Neural cell (in vitro differentiated cells): ENCODE data around the gene CRKL. TPM values are rescaled to one million over a fixed set of nuclear protein-coding genes. Genes with fewer than 3 reads are reported as not detected.

Experiments used
- H2AFZ ChIP-seq: fragments of 200-600, 300-800 bp; sonication (generic), shearing (Covaris generic); 2 replicates; pipeline ENCODE4 v1.6.0; 2014; ENCODE audit warnings: low read depth, mild to moderate bottlenecking, antibody characterized with exemption, low read length, moderate library complexity
- H3F3A ChIP-seq: fragments of 200-600 bp; shearing (Covaris generic); 2 replicates; pipeline ENCODE4 v1.6.1; 2016; ENCODE audit warnings: mild to moderate bottlenecking, moderate library complexity, mixed read lengths, antibody characterized with exemption, low read length; ENCODE audit not compliant: insufficient read depth, poor library complexity, severe bottlenecking
- H3K27ac ChIP-seq: fragments of 200-600, 300-800 bp; sonication (generic), shearing (Covaris generic); 2 replicates; pipeline ENCODE4 v1.5.1; 2014; ENCODE audit warnings: mild to moderate bottlenecking, low read length, moderate library complexity
- H3K27me3 ChIP-seq: fragments of 300-800, 200-600 bp; sonication (generic), shearing (Covaris generic); 2 replicates; pipeline ENCODE4 v1.6.0; 2014; ENCODE audit warnings: mild to moderate bottlenecking, low read depth, low read length, moderate library complexity; ENCODE audit not compliant: insufficient read depth
- H3K36me3 ChIP-seq: fragments of 300-800, 200-600 bp; sonication (generic), shearing (Covaris generic); 2 replicates; pipeline ENCODE4 v1.5.1; 2014; ENCODE audit warnings: mild to moderate bottlenecking, antibody characterized with exemption, low read length, moderate library complexity; ENCODE audit not compliant: insufficient read depth
- H3K4me2 ChIP-seq: fragments of 300-800, 200-600 bp; sonication (generic), shearing (Covaris generic); 2 replicates; pipeline ENCODE4 v1.6.0; 2014; ENCODE audit warnings: mild to moderate bottlenecking, low read length
- H3K4me3 ChIP-seq: fragments of 300-800, 200-600 bp; sonication (generic), shearing (Covaris generic); 2 replicates; pipeline ENCODE4 v1.5.1; 2014; ENCODE audit warnings: mild to moderate bottlenecking, low read length, moderate library complexity
- H3K79me2 ChIP-seq: fragments of 200-600 bp; shearing (Covaris generic); replicated peaks from 2 replicates; pipeline ENCODE4 v1.6.0; 2014; ENCODE audit warnings: mild to moderate bottlenecking, low read length, moderate library complexity; ENCODE audit not compliant: insufficient read depth
- H3K9ac ChIP-seq: fragments of 300-800, 200-600 bp; sonication (generic), shearing (Covaris generic); 2 replicates; pipeline ENCODE4 v1.6.1; 2016; ENCODE audit warnings: mild to moderate bottlenecking, low read length, mixed read lengths
- H3K9me2 ChIP-seq: fragments of 200-600 bp; shearing (Covaris generic); 2 replicates; pipeline ENCODE4 v1.6.1; 2016; ENCODE audit warnings: mild to moderate bottlenecking, low read length, mixed read lengths; ENCODE audit not compliant: insufficient read depth
- H3K9me3 ChIP-seq: fragments of 200-600, 300-800 bp; sonication (generic), shearing (Covaris generic); 2 replicates; pipeline ENCODE4 v1.6.1; 2016; ENCODE audit warnings: mild to moderate bottlenecking, mixed run types, low read length, moderate library complexity, mixed read lengths
- H4K20me1 ChIP-seq: fragments of 200-600 bp; shearing (Covaris generic); 2 replicates; pipeline ENCODE4 v1.6.1; 2016; ENCODE audit warnings: mild to moderate bottlenecking, mixed run types; ENCODE audit not compliant: insufficient read depth
- CTCF ChIP-seq: fragments of 450-650 bp; IDR thresholded peaks from 2 replicates; pipeline ENCODE4 v1.5.1; 2014; ENCODE audit warnings: antibody characterized with exemption, mild to moderate bottlenecking, moderate library complexity; ENCODE audit not compliant: poor library complexity, severe bottlenecking
- EP300 ChIP-seq: fragments of 450-650 bp; conservative IDR thresholded peaks from 2 replicates; pipeline ENCODE4 v1.6.1; 2014; ENCODE audit warnings: antibody characterized with exemption, mild to moderate bottlenecking, moderate library complexity; ENCODE audit not compliant: poor library complexity, severe bottlenecking
- EZH2 ChIP-seq: fragments of 200-600, 300-800 bp; shearing (Covaris generic), sonication (generic); IDR thresholded peaks from 2 replicates; pipeline ENCODE4 v1.6.1; 2014; ENCODE audit warnings: antibody characterized with exemption, low read length, borderline replicate concordance, mild to moderate bottlenecking; ENCODE audit not compliant: insufficient read depth, poor library complexity, severe bottlenecking
- MXI1 ChIP-seq: fragments of 450-650 bp; conservative IDR thresholded peaks from 2 replicates; pipeline ENCODE4 v1.6.1; 2014; ENCODE audit warnings: antibody characterized with exemption, mild to moderate bottlenecking; ENCODE audit not compliant: poor library complexity, severe bottlenecking
- POLR2AphosphoS5 ChIP-seq: IDR thresholded peaks from 2 replicates; pipeline ENCODE4 v1.6.1; 2012
- RAD21 ChIP-seq: fragments of 450-650 bp; conservative IDR thresholded peaks from 2 replicates; pipeline ENCODE4 v1.6.1; 2014; ENCODE audit warnings: antibody characterized with exemption, mild to moderate bottlenecking, moderate library complexity
- REST ChIP-seq: IDR thresholded peaks from 2 replicates; pipeline ENCODE4 v1.6.1; 2012; ENCODE audit warnings: borderline replicate concordance
- SMC3 ChIP-seq: fragments of 450-650 bp; conservative IDR thresholded peaks from 2 replicates; pipeline ENCODE4 v1.6.1; 2014; ENCODE audit warnings: antibody characterized with exemption, mild to moderate bottlenecking, moderate library complexity; ENCODE audit not compliant: poor library complexity
- TAF1 ChIP-seq: IDR thresholded peaks from 2 replicates; pipeline ENCODE4 v1.6.1; 2012; ENCODE audit warnings: low read depth
- polyA plus RNA-seq: library from polyadenylated mRNA; depleted of rRNA; stranded (reverse); fragments of >200 nt; gene quantifications from 2 replicates; pipeline ENCODE4 v1.2.3, GENCODE V29; 2014

CRKL gene
- polyA plus RNA-seq, 1 donor from 2014 or later, result 46.8 TPM

GRCh38 chr22:20963201-20964052, 46.2 kb downstream of the CRKL start:
- Histone ChIP-seq H3K36me3 (no peaks in the 10 kb centered on the region), H3K9me2 (no peaks in the 10 kb centered on the region), H3K27ac (no peak overlapping the region), H3K79me2 (no peaks in the 10 kb centered on the region), H3F3A (no peaks in the 10 kb centered on the region), H4K20me1 (no peaks in the 10 kb centered on the region), H3K4me2 (no peak overlapping the region), H2AFZ (no peak overlapping the region), H3K9ac (no peak overlapping the region), H3K4me3 (no peak overlapping the region), H3K9me3 (no peaks in the 10 kb centered on the region), H3K27me3 (peaks cover 24% of the 10 kb centered on the region)
- TF ChIP-seq RAD21, result no peak
- no peak for TF ChIP-seq TAF1
- no peak for TF ChIP-seq EZH2
- TF ChIP-seq SMC3, result no peak
- no peak for TF ChIP-seq REST
- TF ChIP-seq CTCF, result no peak

- Histone ChIP-seq H3K4me2 (no peak overlapping the region), H3K9me3 (no peaks in the 10 kb centered on the region), H3K9me2 (no peaks in the 10 kb centered on the region), H3K27me3 (peaks cover 20% of the 10 kb centered on the region), H3K79me2 (no peaks in the 10 kb centered on the region), H3K27ac (no peak overlapping the region), H3K4me3 (peak overlapping the region; percentile 37), H3F3A (no peaks in the 10 kb centered on the region), H3K36me3 (no peaks in the 10 kb centered on the region), H4K20me1 (no peaks in the 10 kb centered on the region), H3K9ac (no peak overlapping the region), H2AFZ (no peak overlapping the region)
- TF ChIP-seq CTCF, result no peak
- TF ChIP-seq POLR2AphosphoS5, result no peak
- no peak for TF ChIP-seq MXI1
- TF ChIP-seq EP300, result no peak
- no peak for TF ChIP-seq EZH2
- TF ChIP-seq REST, result no peak
- no peak for TF ChIP-seq TAF1
- TF ChIP-seq RAD21, result no peak
- no peak for TF ChIP-seq SMC3
Observed at GRCh38 chr22:20964090-20964798, 47.0 kb downstream of the CRKL start.
